ENCODE data around the gene RBP5.

DNA sequence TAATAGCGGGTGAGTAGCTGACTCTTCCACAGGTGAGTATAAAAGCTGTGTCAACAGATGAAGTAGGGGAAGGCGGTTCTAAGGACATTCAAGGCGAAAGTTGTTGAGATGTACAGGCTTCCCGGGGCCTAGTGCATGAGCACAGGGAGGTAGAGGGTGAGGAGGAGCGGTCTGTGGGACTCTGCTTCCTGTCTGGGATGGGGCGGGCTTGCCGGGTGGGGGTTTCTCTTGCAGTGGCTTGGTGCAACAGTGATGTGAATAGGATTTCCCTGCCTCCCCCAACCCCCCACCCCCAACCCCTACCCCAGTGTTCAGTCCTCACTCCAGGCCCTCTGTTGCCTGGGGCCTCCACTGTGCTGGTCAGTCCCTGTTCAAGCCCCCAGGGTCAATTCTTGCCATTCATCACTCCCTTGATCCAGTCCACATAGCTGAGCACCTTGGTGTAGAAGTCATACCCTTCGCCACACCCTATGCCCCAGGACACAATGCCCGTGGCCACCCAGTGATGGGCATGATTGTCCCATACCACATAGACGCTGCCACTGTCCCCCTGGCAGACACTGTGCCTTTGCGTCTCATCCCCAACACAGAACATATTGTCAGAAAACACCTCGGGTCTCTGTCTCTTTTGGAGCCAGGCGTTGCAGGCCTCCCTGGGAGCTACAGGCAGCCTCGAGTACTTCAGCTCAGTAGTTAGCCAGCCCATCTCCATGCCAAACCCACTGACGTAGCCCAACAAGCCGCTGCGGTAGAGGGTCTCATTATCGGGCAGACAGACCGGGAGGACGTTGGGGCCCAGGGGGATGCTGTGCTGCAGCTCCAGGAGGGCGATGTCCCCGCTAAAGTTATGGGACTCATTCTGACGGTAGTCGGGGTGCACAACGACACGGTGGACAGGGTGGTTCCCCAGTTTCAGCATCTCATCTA lies 32.4 kb downstream of the RBP5 start:
- TF ChIP-seq, protein P1, sequence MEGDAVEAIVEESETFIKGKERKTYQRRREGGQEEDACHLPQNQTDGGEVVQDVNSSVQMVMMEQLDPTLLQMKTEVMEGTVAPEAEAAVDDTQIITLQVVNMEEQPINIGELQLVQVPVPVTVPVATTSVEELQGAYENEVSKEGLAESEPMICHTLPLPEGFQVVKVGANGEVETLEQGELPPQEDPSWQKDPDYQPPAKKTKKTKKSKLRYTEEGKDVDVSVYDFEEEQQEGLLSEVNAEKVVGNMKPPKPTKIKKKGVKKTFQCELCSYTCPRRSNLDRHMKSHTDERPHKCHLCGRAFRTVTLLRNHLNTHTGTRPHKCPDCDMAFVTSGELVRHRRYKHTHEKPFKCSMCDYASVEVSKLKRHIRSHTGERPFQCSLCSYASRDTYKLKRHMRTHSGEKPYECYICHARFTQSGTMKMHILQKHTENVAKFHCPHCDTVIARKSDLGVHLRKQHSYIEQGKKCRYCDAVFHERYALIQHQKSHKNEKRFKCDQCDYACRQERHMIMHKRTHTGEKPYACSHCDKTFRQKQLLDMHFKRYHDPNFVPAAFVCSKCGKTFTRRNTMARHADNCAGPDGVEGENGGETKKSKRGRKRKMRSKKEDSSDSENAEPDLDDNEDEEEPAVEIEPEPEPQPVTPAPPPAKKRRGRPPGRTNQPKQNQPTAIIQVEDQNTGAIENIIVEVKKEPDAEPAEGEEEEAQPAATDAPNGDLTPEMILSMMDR (IDR thresholded peaks at IDR 0.05 in 4 of 5, conservative IDR thresholded peaks at IDR 0.05 in 1 of 5): no peak
- TF ChIP-seq POLR2A (IDR thresholded peaks at IDR 0.05): no peak
